ENCODE data around the gene BCAS3. TPM values are rescaled to one million over a fixed set of nuclear protein-coding genes. Genes with fewer than 3 reads are reported as not detected.
"Not testable (repeated sequence)": the region's sequence is repeated elsewhere in the genome, so short reads cannot be mapped to it uniquely, and the experiment has no call there.

The BCAS3 gene
- total RNA-seq, 1 experiment from 2014 or later: 26.3 TPM

DNA sequence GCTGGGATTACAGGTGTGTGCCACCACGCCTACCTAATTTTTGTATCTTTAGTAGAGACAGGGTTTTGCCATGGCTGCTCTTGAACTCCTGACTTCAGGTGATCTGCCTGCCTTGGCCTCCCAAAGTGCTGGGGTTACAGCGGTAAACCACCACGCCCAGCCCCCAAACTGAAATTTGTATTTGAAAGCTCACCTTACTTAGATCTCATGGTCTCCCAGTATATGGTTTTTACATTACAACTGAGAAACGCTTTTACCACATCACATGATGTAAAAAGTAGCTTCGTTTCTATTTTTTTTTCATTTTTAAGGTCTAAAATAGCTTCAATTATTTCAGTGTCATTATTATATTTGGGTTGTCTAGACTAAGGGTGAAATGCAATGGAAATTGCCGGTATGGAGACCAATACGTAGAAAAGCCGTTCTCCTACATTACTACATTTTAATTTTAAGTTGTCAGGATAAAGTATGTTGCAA, 93.3 kb downstream of the BCAS3 start:
- no peaks in the 10 kb centered on the region for H3K79me2 ChIP-seq (ENCODE audit: insufficient read depth, low read length)
- no peaks in the 10 kb centered on the region for H3K4me1 ChIP-seq (ENCODE audit: control insufficient read depth in 1 of 2, insufficient read depth in 2 of 2, low read length in 2 of 2)
- H3K27me3 ChIP-seq (ENCODE audit: insufficient read depth, low read length): no peaks in the 10 kb centered on the region
- no peak overlapping the region for H3K9ac ChIP-seq (ENCODE audit: low read length)
- no peaks in the 10 kb centered on the region for H4K20me1 ChIP-seq (ENCODE audit: insufficient read depth)
- no peaks in the 10 kb centered on the region for H3K9me3 ChIP-seq (ENCODE audit: control insufficient read depth in 1 of 2, insufficient read depth in 1 of 2, low read depth in 1 of 2, low read length in 2 of 2)
- POLR2A ChIA-PET: no interaction called here
- H3K27ac ChIP-seq (ENCODE audit: low read depth, low read length): no peak overlapping the region
- no peaks in the 10 kb centered on the region for H3K9me2 ChIP-seq (ENCODE audit: insufficient read depth)
- no TSS peak for BruUV-seq (replicated peaks)
- intact Hi-C loops (cut with micrococcal nuclease): no loop called here
- H3K4me2 ChIP-seq (ENCODE audit: low read length): no peak overlapping the region
- H3K36me3 ChIP-seq (ENCODE audit: control insufficient read depth in 1 of 2, insufficient read depth in 2 of 2, low read length in 2 of 2): no peaks in the 10 kb centered on the region
- CTCF ChIA-PET: no interaction called here
- RAD21 ChIA-PET (ENCODE audit: low non-redundant PET in 1 of 2, low total read pairs in 2 of 2, uncharacterized antibody in 2 of 2, unreplicated experiment in 2 of 2): no interaction called here
- no peak for ATAC-seq
- no peak overlapping the region for H2AFZ ChIP-seq (ENCODE audit: low read depth, low read length, poor library complexity, severe bottlenecking)
- TF ChIP-seq SP1 (IDR thresholded peaks at IDR 0.05; ENCODE audit: low read depth): no peak
- no peak for TF ChIP-seq RAD21 (IDR thresholded peaks at IDR 0.05; ENCODE audit: low read depth)
- TF ChIP-seq, protein P1, sequence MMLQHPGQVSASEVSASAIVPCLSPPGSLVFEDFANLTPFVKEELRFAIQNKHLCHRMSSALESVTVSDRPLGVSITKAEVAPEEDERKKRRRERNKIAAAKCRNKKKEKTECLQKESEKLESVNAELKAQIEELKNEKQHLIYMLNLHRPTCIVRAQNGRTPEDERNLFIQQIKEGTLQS (IDR thresholded peaks at IDR 0.05): no peak
- TF ChIP-seq, protein P2, sequence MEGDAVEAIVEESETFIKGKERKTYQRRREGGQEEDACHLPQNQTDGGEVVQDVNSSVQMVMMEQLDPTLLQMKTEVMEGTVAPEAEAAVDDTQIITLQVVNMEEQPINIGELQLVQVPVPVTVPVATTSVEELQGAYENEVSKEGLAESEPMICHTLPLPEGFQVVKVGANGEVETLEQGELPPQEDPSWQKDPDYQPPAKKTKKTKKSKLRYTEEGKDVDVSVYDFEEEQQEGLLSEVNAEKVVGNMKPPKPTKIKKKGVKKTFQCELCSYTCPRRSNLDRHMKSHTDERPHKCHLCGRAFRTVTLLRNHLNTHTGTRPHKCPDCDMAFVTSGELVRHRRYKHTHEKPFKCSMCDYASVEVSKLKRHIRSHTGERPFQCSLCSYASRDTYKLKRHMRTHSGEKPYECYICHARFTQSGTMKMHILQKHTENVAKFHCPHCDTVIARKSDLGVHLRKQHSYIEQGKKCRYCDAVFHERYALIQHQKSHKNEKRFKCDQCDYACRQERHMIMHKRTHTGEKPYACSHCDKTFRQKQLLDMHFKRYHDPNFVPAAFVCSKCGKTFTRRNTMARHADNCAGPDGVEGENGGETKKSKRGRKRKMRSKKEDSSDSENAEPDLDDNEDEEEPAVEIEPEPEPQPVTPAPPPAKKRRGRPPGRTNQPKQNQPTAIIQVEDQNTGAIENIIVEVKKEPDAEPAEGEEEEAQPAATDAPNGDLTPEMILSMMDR (IDR thresholded peaks at IDR 0.05 in 2 of 3, conservative IDR thresholded peaks at IDR 0.05 in 1 of 3; ENCODE audit: borderline replicate concordance in 1 of 3, insufficient read depth in 1 of 3, low read depth in 2 of 3, low read length in 2 of 3): no peak
- TF ChIP-seq CBX3 (IDR thresholded peaks at IDR 0.05; ENCODE audit: low read depth): no peak
- TF ChIP-seq EZH2 (IDR thresholded peaks at IDR 0.05): no peak
- no peak for TF ChIP-seq CEBPB (IDR thresholded peaks at IDR 0.05; ENCODE audit: low read depth)
- no peak overlapping the region for H3K4me3 ChIP-seq (replicated peaks in 1 of 2; ENCODE audit: low read depth in 1 of 2, low read length in 2 of 2)
- no peak for DNase-seq (ENCODE audit: low read depth, low spot score)

DNA sequence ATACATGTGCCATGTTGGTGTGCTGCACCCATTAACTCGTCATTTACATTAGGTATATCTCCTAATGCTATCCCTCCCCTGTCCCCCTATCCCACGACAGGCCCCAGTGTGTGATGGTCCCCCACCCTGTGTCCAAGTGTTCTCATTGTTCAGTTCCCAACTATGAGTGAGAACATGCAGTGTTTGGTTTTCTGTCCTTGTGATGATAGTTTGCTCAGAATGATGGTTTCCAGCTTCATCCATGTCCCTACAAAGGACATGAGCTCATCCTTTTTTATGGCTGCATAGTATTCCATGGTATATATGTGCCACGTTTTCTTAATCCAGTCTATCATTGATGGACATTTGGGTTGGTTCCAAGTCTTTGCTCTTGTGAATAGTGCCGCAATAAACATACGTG, 94.0 kb downstream of the BCAS3 start:
- DNase-seq (ENCODE audit: low read depth, low spot score); H3K27ac ChIP-seq (ENCODE audit: low read depth, low read length); POLR2A ChIA-PET; H3K4me2 ChIP-seq (ENCODE audit: low read length); BruUV-seq (replicated peaks); ATAC-seq; intact Hi-C loops (cut with micrococcal nuclease); H2AFZ ChIP-seq (ENCODE audit: low read depth, low read length, poor library complexity, severe bottlenecking); H3K79me2 ChIP-seq (ENCODE audit: insufficient read depth, low read length); H3K4me1 ChIP-seq (ENCODE audit: control insufficient read depth in 1 of 2, insufficient read depth in 2 of 2, low read length in 2 of 2); H3K27me3 ChIP-seq (ENCODE audit: insufficient read depth, low read length); H3K9me2 ChIP-seq (ENCODE audit: insufficient read depth); H3K4me3 ChIP-seq (replicated peaks in 1 of 2; ENCODE audit: low read depth in 1 of 2, low read length in 2 of 2); RAD21 ChIA-PET (ENCODE audit: low non-redundant PET in 1 of 2, low total read pairs in 2 of 2, uncharacterized antibody in 2 of 2, unreplicated experiment in 2 of 2); H3K9ac ChIP-seq (ENCODE audit: low read length); H3K36me3 ChIP-seq (ENCODE audit: control insufficient read depth in 1 of 2, insufficient read depth in 2 of 2, low read length in 2 of 2); H3K9me3 ChIP-seq (ENCODE audit: control insufficient read depth in 1 of 2, insufficient read depth in 1 of 2, low read depth in 1 of 2, low read length in 2 of 2); CTCF ChIA-PET; H4K20me1 ChIP-seq (ENCODE audit: insufficient read depth): not testable (repeated sequence)

Measured in HCT116 (cell line).